HCT116 (cell line): ENCODE results near the gene NENF. TPM values are rescaled to one million over a fixed set of nuclear protein-coding genes. Genes with fewer than 3 reads are reported as not detected.

Experiments used
- ATAC-seq: fragments of 200-7000 bp; cut with Tn5 transposase; 2 replicates; pipeline ENCODE4 v1.9.1; 2020; ENCODE audit warnings: mild to moderate bottlenecking, moderate library complexity
- BruUV-seq: library from RNA; stranded (reverse); fragments of 400-500 nt; replicated peaks from 2 replicates; lab custom pipeline; 2021; lab: Mats Ljungman, UMichigan
- CTCF ChIA-PET: fragments of 300-600 bp; sonication (Branson Sonifier 250); formaldehyde crosslinking; loops from one replicate; lab custom pipeline; 2021; ENCODE audit warnings: antibody characterized with exemption; lab: Charles Lee
- POLR2A ChIA-PET: fragments of 300-600, 350-600 bp; sonication (Branson Sonifier 250); formaldehyde crosslinking; loops from one replicate; lab custom pipeline; 2021; ENCODE audit warnings: antibody characterized with exemption; lab: Charles Lee
- RAD21 ChIA-PET, 2 experiments: fragments of 300-600 bp; sonication (Branson Sonifier 250); formaldehyde crosslinking; loops; one replicate each; lab custom pipeline; 2023; ENCODE audit warnings: low total read pairs in 2 of 2; ENCODE audit not compliant: uncharacterized antibody in 2 of 2, unreplicated experiment in 2 of 2, low non-redundant PET in 1 of 2; lab: Charles Lee
- DNase-seq: peaks from one replicate; pipeline ENCODE4 v3.0.0-alpha.2; 2010; ENCODE audit warnings: low read depth, low spot score
- H2AFZ ChIP-seq: fragments of 200-600 bp; shearing (Covaris generic), sonication (generic); 2 replicates; pipeline ENCODE4 v1.6.1; 2017; ENCODE audit warnings: low read depth, mixed run types, mixed read lengths, antibody characterized with exemption, low read length; ENCODE audit not compliant: poor library complexity, severe bottlenecking
- H3K27ac ChIP-seq: 2 replicates; pipeline ENCODE4 v1.5.1; 2012; ENCODE audit warnings: low read depth, low read length
- H3K27me3 ChIP-seq: fragments of 200-600 bp; sonication (generic); 2 replicates; pipeline ENCODE4 v1.6.1; 2016; ENCODE audit warnings: mixed run types, low read length, mixed read lengths; ENCODE audit not compliant: insufficient read depth
- H3K36me3 ChIP-seq, 2 experiments: fragments of 200-500 bp in 1 of 2; fragments of 200-600 bp in 1 of 2; sonication (Bioruptor generic) in 1 of 2; sonication (generic) in 1 of 2; 2 replicates each; pipeline versions ENCODE4 v1.5.1 to v1.6.1; 2014 to 2016; ENCODE audit warnings: low read length in 2 of 2, inconsistent platforms in 1 of 2, mixed read lengths in 1 of 2, mixed run types in 1 of 2; ENCODE audit not compliant: insufficient read depth in 2 of 2, control insufficient read depth in 1 of 2
- H3K4me1 ChIP-seq, 2 experiments: fragments of 200-600 bp in 1 of 2; sonication (generic) in 1 of 2; 2 replicates each; pipeline versions ENCODE4 v1.5.1 to v1.6.1; 2012 to 2017; ENCODE audit warnings: low read length in 2 of 2, inconsistent platforms in 1 of 2, mild to moderate bottlenecking in 1 of 2, mixed read lengths in 1 of 2, mixed run types in 1 of 2, moderate library complexity in 1 of 2; ENCODE audit not compliant: insufficient read depth in 2 of 2, control insufficient read depth in 1 of 2
- H3K4me2 ChIP-seq: fragments of 200-600 bp; sonication (generic); 2 replicates; pipeline ENCODE4 v1.6.1; 2017; ENCODE audit warnings: mixed run types, low read length, mixed read lengths
- H3K4me3 ChIP-seq, 2 experiments: fragments of 200-600 bp in 1 of 2; sonication (generic) in 1 of 2; replicated peaks in 1 of 2; 2 replicates each; pipeline ENCODE4 v1.5.1; 2011 to 2016; ENCODE audit warnings: low read length in 2 of 2, control low read depth in 1 of 2, low read depth in 1 of 2, mild to moderate bottlenecking in 1 of 2, mixed read lengths in 1 of 2, mixed run types in 1 of 2
- H3K79me2 ChIP-seq: fragments of 200-600 bp; sonication (generic); 2 replicates; pipeline ENCODE4 v1.6.1; 2017; ENCODE audit warnings: mild to moderate bottlenecking, mixed run types, low read length, moderate library complexity, mixed read lengths; ENCODE audit not compliant: insufficient read depth
- H3K9ac ChIP-seq: fragments of 200-600 bp; sonication (generic); 2 replicates; pipeline ENCODE4 v1.6.1; 2016; ENCODE audit warnings: low read length, mixed read lengths
- H3K9me2 ChIP-seq: fragments of 200-600 bp; sonication (generic), shearing (Covaris generic); 2 replicates; pipeline ENCODE4 v1.6.1; 2017; ENCODE audit warnings: mixed run types, mild to moderate bottlenecking, moderate library complexity; ENCODE audit not compliant: insufficient read depth
- H3K9me3 ChIP-seq, 2 experiments: fragments of 200-500 bp in 1 of 2; fragments of 200-600 bp in 1 of 2; sonication (Bioruptor generic) in 1 of 2; sonication (generic) in 1 of 2; 2 replicates each; pipeline ENCODE4 v1.6.1; 2014 to 2017; ENCODE audit warnings: low read length in 2 of 2, mixed read lengths in 2 of 2, inconsistent platforms in 1 of 2, low read depth in 1 of 2, mild to moderate bottlenecking in 1 of 2, mixed run types in 1 of 2, moderate library complexity in 1 of 2; ENCODE audit not compliant: control insufficient read depth in 1 of 2, insufficient read depth in 1 of 2
- H4K20me1 ChIP-seq: fragments of 200-600 bp; sonication (generic), shearing (Covaris generic); 2 replicates; pipeline ENCODE4 v1.6.1; 2017; ENCODE audit warnings: mixed run types, mild to moderate bottlenecking, moderate library complexity; ENCODE audit not compliant: insufficient read depth
- CBX3 ChIP-seq: IDR thresholded peaks from 2 replicates; pipeline ENCODE4 v1.6.1; 2012; ENCODE audit warnings: low read depth
- EGR1 ChIP-seq: IDR thresholded peaks from 2 replicates; pipeline ENCODE4 v1.6.1; 2012; ENCODE audit warnings: low read depth
- RAD21 ChIP-seq: IDR thresholded peaks from 2 replicates; pipeline ENCODE4 v1.6.1; 2012; ENCODE audit warnings: low read depth, mild to moderate bottlenecking
- SIN3A ChIP-seq: IDR thresholded peaks from 2 replicates; pipeline ENCODE4 v1.6.1; 2012; ENCODE audit warnings: low read depth
- SRF ChIP-seq: IDR thresholded peaks from 2 replicates; pipeline ENCODE4 v1.6.1; 2012; ENCODE audit warnings: low read depth
- intact Hi-C: fragments of 100-400 bp; cut with micrococcal nuclease; formaldehyde crosslinking; loops from 2 replicates; pipeline ENCODE4 v1.10.0; 2022
- total RNA-seq: library from RNA; stranded (reverse); gene quantifications from one replicate; pipeline ENCODE4 v1.2.1, GENCODE V29; 2021; ENCODE audit not compliant: unreplicated experiment
- TF ChIP-seq, protein P1 (sequence below): IDR thresholded peaks from 2 replicates; pipeline ENCODE4 v1.6.1; 2012; ENCODE audit warnings: low read depth

The NENF gene
- total RNA-seq, 1 experiment from 2014 or later: 78.4 TPM

DNA sequence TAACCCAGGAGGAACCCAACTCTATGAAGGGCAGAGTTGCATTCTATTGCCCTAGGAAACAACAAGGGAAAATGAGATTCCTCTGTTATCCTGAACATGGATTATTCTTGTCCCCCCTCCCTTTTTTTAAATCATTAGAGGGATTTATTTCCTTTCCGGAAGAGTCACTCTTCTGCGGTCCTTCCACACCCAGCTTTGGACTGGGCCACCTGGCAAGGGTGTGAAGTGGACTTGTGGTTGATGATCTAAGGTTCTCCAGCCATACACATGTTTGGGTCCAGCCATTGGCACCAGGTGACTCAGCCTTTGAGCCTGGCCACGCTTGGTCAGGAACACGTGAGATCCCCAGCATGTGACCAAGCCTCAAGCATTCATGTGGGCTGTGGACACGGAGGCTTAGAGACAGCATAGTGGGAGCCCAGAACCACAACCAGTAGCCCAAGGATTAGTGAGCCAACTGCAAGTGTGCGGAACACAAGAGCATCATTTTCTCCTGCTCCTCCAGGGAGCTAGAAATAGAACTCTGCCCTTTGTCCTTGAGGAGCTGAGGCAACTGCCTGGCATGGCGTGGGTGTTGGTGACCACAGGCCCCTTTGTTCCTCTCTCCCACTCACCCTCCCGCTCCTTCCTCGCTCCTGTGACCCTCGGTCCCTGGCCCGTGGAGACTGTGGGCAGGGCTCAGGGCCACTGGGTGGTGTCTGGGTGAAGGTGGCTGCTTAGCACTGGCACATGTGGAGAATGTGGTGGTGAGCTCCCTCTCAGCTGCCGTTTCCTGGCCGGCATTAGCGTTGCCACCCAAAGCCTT is 50.1 kb downstream of the NENF start:
- H3K4me2 ChIP-seq: no peak overlapping the region; the same call in 1 of the 2 replicates
- TF ChIP-seq CBX3 (no peak), SRF (no peak), EGR1 (no peak), SIN3A (no peak), RAD21 (no peak)
- TF ChIP-seq, protein P1, sequence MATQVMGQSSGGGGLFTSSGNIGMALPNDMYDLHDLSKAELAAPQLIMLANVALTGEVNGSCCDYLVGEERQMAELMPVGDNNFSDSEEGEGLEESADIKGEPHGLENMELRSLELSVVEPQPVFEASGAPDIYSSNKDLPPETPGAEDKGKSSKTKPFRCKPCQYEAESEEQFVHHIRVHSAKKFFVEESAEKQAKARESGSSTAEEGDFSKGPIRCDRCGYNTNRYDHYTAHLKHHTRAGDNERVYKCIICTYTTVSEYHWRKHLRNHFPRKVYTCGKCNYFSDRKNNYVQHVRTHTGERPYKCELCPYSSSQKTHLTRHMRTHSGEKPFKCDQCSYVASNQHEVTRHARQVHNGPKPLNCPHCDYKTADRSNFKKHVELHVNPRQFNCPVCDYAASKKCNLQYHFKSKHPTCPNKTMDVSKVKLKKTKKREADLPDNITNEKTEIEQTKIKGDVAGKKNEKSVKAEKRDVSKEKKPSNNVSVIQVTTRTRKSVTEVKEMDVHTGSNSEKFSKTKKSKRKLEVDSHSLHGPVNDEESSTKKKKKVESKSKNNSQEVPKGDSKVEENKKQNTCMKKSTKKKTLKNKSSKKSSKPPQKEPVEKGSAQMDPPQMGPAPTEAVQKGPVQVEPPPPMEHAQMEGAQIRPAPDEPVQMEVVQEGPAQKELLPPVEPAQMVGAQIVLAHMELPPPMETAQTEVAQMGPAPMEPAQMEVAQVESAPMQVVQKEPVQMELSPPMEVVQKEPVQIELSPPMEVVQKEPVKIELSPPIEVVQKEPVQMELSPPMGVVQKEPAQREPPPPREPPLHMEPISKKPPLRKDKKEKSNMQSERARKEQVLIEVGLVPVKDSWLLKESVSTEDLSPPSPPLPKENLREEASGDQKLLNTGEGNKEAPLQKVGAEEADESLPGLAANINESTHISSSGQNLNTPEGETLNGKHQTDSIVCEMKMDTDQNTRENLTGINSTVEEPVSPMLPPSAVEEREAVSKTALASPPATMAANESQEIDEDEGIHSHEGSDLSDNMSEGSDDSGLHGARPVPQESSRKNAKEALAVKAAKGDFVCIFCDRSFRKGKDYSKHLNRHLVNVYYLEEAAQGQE: no peak
- no peaks in the 10 kb centered on the region for H3K79me2 ChIP-seq
- H3K36me3 ChIP-seq: no peaks in the 10 kb centered on the region
- intact Hi-C loops: no loop called here
- ATAC-seq (no peak), DNase-seq (no peak)
- H3K9me3 ChIP-seq: no peaks in the 10 kb centered on the region
- no peak overlapping the region for H3K27ac ChIP-seq
- no peaks in the 10 kb centered on the region for H4K20me1 ChIP-seq
- BruUV-seq: no TSS peak
- H3K9ac ChIP-seq: no peak overlapping the region
- H3K4me1 ChIP-seq: peaks cover 5 to 45% of the 10 kb centered on the region in 2 experiments; a peak in 3 of 4 replicates
- ChIA-PET CTCF (no interaction called here), POLR2A (interaction anchor here (1.7 kb wide), 1 partner anchor 126 kb away, joined by 4 read pairs; the partner anchor contains the start of gene ATF3), RAD21 (no interaction called here)
- no peak overlapping the region for H2AFZ ChIP-seq
- H3K9me2 ChIP-seq: no peaks in the 10 kb centered on the region
- no peaks in the 10 kb centered on the region for H3K27me3 ChIP-seq
- no peak overlapping the region for H3K4me3 ChIP-seq
